HepG2 (cell line): ENCODE measurements around the gene STRIP1. TPM values are rescaled to one million over a fixed set of nuclear protein-coding genes. Genes with fewer than 3 reads are reported as not detected.

Source experiments
- AKAP8 ChIP-seq: sonication (generic); formaldehyde crosslinking; IDR thresholded peaks from 2 replicates; pipeline ENCODE4 v1.5.1; 2020; ENCODE audit warnings: mild to moderate bottlenecking, missing genetic modification reagents
- ATRX ChIP-seq: sonication (generic); formaldehyde crosslinking; IDR thresholded peaks from 2 replicates; pipeline ENCODE4 v1.4.0; 2020; ENCODE audit warnings: missing genetic modification reagents, borderline replicate concordance
- DPF2 ChIP-seq: sonication (generic); formaldehyde crosslinking; IDR thresholded peaks from 2 replicates; pipeline ENCODE4 v1.4.0; 2020; ENCODE audit warnings: mild to moderate bottlenecking, low read depth, missing genetic modification reagents, borderline replicate concordance
- EP300 ChIP-seq, 3 experiments: sonication (generic) in 1 of 3; formaldehyde crosslinking in 1 of 3; IDR thresholded peaks; 2 replicates each; pipeline versions ENCODE4 v1.5.1 to v1.6.1; 2011 to 2020; ENCODE audit warnings: low read depth in 2 of 3, low read length in 2 of 3, borderline replicate concordance in 1 of 3, improper control_type of control experiment in 1 of 3, mild to moderate bottlenecking in 1 of 3, missing genetic modification reagents in 1 of 3, moderate library complexity in 1 of 3
- HMG20A ChIP-seq: IDR thresholded peaks from 2 replicates; pipeline ENCODE4 v1.6.1; 2016; ENCODE audit warnings: borderline replicate concordance
- JUND ChIP-seq: sonication (generic); formaldehyde crosslinking; IDR thresholded peaks from 2 replicates; pipeline ENCODE4 v1.8.0; 2022; ENCODE audit warnings: mild to moderate bottlenecking, missing genetic modification reagents
- KAT8 ChIP-seq: IDR thresholded peaks from 2 replicates; pipeline ENCODE4 v1.6.1; 2016; ENCODE audit warnings: missing genetic modification reagents, missing compliant biosample characterization
- KLF12 ChIP-seq: sonication (generic); formaldehyde crosslinking; IDR thresholded peaks from 2 replicates; pipeline ENCODE4 v1.4.0; 2020; ENCODE audit warnings: missing genetic modification reagents, borderline replicate concordance
- KLF16 ChIP-seq, 2 experiments: sonication (generic) in 1 of 2; formaldehyde crosslinking in 1 of 2; IDR thresholded peaks; 2 replicates each; pipeline versions ENCODE4 v1.6.1 to v1.8.0; 2016 to 2023; ENCODE audit warnings: missing genetic modification reagents in 2 of 2, missing compliant biosample characterization in 1 of 2
- MED13 ChIP-seq: sonication (generic); formaldehyde crosslinking; IDR thresholded peaks from 2 replicates; pipeline ENCODE4 v1.5.0; 2020; ENCODE audit warnings: missing genetic modification reagents
- MEF2D ChIP-seq: sonication (generic); formaldehyde crosslinking; IDR thresholded peaks from 2 replicates; pipeline ENCODE4 v1.5.1; 2020; ENCODE audit warnings: mild to moderate bottlenecking, missing genetic modification reagents
- MEIS2 ChIP-seq: sonication (generic); formaldehyde crosslinking; IDR thresholded peaks from 2 replicates; pipeline ENCODE4 v1.9.0; 2021; ENCODE audit warnings: mild to moderate bottlenecking, missing genetic modification reagents
- NCOA2 ChIP-seq: sonication (generic); formaldehyde crosslinking; IDR thresholded peaks from 2 replicates; pipeline ENCODE4 v1.8.0; 2022; ENCODE audit warnings: inconsistent platforms
- NFYC ChIP-seq: IDR thresholded peaks from 2 replicates; pipeline ENCODE4 v1.6.1; 2016; ENCODE audit warnings: missing genetic modification reagents, missing compliant biosample characterization
- NR2F6 ChIP-seq, 2 experiments: IDR thresholded peaks; 2 replicates each; pipeline ENCODE4 v1.6.1; 2016; ENCODE audit warnings: antibody characterized with exemption in 1 of 2, mild to moderate bottlenecking in 1 of 2
- PHF21A ChIP-seq: sonication (generic); formaldehyde crosslinking; IDR thresholded peaks from 2 replicates; pipeline ENCODE4 v1.5.0; 2020; ENCODE audit warnings: mild to moderate bottlenecking, missing genetic modification reagents
- RARA ChIP-seq: IDR thresholded peaks from 2 replicates; pipeline ENCODE4 v1.6.1; 2016; ENCODE audit warnings: missing genetic modification reagents, missing compliant biosample characterization
- RFX5 ChIP-seq: IDR thresholded peaks from 2 replicates; pipeline ENCODE4 v1.6.1; 2011; ENCODE audit warnings: low read depth, low read length, improper control_type of control experiment
- THAP11 ChIP-seq: IDR thresholded peaks from 2 replicates; pipeline ENCODE4 v1.6.1; 2016; ENCODE audit warnings: missing biosample characterization, missing genetic modification reagents
- ZFP82 ChIP-seq: sonication (generic); formaldehyde crosslinking; IDR thresholded peaks from 2 replicates; pipeline ENCODE4 v1.5.1; 2020; ENCODE audit warnings: mild to moderate bottlenecking, missing genetic modification reagents, borderline replicate concordance
- ZNF563 ChIP-seq: sonication (generic); formaldehyde crosslinking; IDR thresholded peaks from 2 replicates; pipeline ENCODE4 v1.8.0; 2022; ENCODE audit warnings: mild to moderate bottlenecking, moderate library complexity, missing genetic modification reagents
- ZNF792 ChIP-seq: IDR thresholded peaks from 2 replicates; pipeline ENCODE4 v1.6.1; 2016
- polyA plus RNA-seq, 8 experiments: library from polyadenylated mRNA; depleted of rRNA in 3 of 8; stranded (reverse) in 7 of 8; unstranded in 1 of 8; fragments of >200 nt; fragmentation: Illumina TruSeq in 4 of 8; extraction: Trizol in 4 of 8; gene quantifications; 2 replicates each; pipeline versions ENCODE4 v1.2.1 to v1.2.3, GENCODE V29; 2011 to 2016; ENCODE audit warnings: low read depth in 4 of 8, missing spikeins in 1 of 8, mixed read lengths in 1 of 8; ENCODE audit not compliant: insufficient read depth in 1 of 8
- total RNA-seq, 5 experiments: library from RNA; depleted of rRNA; stranded (reverse); fragments of >200 nt; fragmentation: Illumina TruSeq; extraction: Trizol; gene quantifications; 2 replicates each; pipeline ENCODE4 v1.2.3, GENCODE V29; 2016; ENCODE audit warnings: low read depth in 1 of 5
- TF ChIP-seq, protein P1 (sequence below): sonication (generic); formaldehyde crosslinking; IDR thresholded peaks from 2 replicates; pipeline ENCODE4 v1.5.0; 2020; ENCODE audit warnings: mild to moderate bottlenecking, missing genetic modification reagents, borderline replicate concordance
- TF ChIP-seq, protein P2 (sequence below): IDR thresholded peaks from 2 replicates; pipeline ENCODE4 v1.6.1; 2016; ENCODE audit warnings: low read depth, borderline replicate concordance
- TF ChIP-seq, protein P3 (sequence below): sonication (generic); formaldehyde crosslinking; IDR thresholded peaks from 2 replicates; pipeline ENCODE4 v1.5.1; 2020; ENCODE audit warnings: missing genetic modification reagents, mild to moderate bottlenecking, borderline replicate concordance

STRIP1 gene
- total and polyA plus RNA-seq, 2 of the 13 experiments (the other 11 are each of a cell fraction or from before 2014, with no cell fraction given): 20.9 to 27.9 TPM

DNA sequence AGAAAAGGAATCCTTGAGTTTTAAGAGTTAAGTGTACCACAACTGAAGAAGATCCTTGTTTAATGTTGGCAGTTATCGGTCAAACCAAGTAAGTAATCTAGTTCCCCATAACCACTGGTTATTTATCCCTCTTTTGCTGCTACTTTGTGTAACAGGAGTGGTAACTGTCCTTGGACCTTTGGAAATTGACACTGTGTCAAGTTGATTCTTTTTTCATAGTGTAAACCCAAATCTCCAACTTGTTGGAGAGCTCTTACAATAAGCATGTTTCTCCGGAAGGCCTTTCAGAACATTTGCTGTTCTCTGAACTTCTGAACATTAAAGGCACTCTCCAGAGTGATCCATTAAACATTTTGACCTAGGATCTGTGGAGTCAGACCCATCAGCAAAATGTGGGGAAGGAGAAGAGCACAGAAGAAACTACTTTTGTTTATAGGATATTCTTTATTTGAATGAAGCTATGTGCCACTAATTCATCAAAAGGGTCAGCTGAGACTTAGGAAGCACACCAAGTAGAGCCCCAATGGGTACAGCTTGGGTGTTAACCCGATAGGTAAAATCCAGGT lies 46.0 kb upstream of the STRIP1 start (continued):
- no peak for TF ChIP-seq ATRX (CRISPR knock-in tag)
- peak in 1 of 2 experiments; percentile 59; a peak in 2 of 4 replicates for TF ChIP-seq EP300 (IDR thresholded peaks at IDR 0.05; ENCODE audit: low read depth in 2 of 2, low read length in 2 of 2)
- TF ChIP-seq EP300 (CRISPR knock-in tag; IDR thresholded peaks at IDR 0.05; ENCODE audit: borderline replicate concordance): no peak
- no peak for TF ChIP-seq ZFP82 (CRISPR knock-in tag)
- peak; percentile 41; the same call in 1 of the 2 replicates for TF ChIP-seq NR2F6 (IDR thresholded peaks at IDR 0.05)
- TF ChIP-seq NR2F6 (CRISPR knock-in tag; IDR thresholded peaks at IDR 0.05): peak; percentile 31; the same call in 1 of the 2 replicates
- peak; percentile 54; the same call in 1 of the 2 replicates for TF ChIP-seq RARA
- peak in 1 of 2 experiments; percentile 37; a peak in 1 of 4 replicates for TF ChIP-seq KLF16 (CRISPR knock-in tag; IDR thresholded peaks at IDR 0.05)
- no peak for TF ChIP-seq ZNF563 (CRISPR knock-in tag)
- TF ChIP-seq MED13 (CRISPR knock-in tag): no peak
- TF ChIP-seq, protein P1, sequence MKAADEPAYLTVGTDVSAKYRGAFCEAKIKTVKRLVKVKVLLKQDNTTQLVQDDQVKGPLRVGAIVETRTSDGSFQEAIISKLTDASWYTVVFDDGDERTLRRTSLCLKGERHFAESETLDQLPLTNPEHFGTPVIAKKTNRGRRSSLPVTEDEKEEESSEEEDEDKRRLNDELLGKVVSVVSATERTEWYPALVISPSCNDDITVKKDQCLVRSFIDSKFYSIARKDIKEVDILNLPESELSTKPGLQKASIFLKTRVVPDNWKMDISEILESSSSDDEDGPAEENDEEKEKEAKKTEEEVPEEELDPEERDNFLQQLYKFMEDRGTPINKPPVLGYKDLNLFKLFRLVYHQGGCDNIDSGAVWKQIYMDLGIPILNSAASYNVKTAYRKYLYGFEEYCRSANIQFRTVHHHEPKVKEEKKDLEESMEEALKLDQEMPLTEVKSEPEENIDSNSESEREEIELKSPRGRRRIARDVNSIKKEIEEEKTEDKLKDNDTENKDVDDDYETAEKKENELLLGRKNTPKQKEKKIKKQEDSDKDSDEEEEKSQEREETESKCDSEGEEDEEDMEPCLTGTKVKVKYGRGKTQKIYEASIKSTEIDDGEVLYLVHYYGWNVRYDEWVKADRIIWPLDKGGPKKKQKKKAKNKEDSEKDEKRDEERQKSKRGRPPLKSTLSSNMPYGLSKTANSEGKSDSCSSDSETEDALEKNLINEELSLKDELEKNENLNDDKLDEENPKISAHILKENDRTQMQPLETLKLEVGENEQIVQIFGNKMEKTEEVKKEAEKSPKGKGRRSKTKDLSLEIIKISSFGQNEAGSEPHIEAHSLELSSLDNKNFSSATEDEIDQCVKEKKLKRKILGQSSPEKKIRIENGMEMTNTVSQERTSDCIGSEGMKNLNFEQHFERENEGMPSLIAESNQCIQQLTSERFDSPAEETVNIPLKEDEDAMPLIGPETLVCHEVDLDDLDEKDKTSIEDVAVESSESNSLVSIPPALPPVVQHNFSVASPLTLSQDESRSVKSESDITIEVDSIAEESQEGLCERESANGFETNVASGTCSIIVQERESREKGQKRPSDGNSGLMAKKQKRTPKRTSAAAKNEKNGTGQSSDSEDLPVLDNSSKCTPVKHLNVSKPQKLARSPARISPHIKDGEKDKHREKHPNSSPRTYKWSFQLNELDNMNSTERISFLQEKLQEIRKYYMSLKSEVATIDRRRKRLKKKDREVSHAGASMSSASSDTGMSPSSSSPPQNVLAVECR: peak; percentile 19; the same call in 1 of the 2 replicates
- TF ChIP-seq RFX5: no peak
- TF ChIP-seq KLF12 (CRISPR knock-in tag): no peak
- no peak for TF ChIP-seq JUND
- peak; percentile 13; the same call in 1 of the 2 replicates for TF ChIP-seq THAP11 (CRISPR knock-in tag)
- TF ChIP-seq PHF21A (CRISPR knock-in tag): peak; percentile 47; the same call in 1 of the 2 replicates
- TF ChIP-seq, protein P2, sequence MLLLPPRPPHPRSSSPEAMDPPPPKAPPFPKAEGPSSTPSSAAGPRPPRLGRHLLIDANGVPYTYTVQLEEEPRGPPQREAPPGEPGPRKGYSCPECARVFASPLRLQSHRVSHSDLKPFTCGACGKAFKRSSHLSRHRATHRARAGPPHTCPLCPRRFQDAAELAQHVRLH (CRISPR knock-in tag): no peak
- peak; percentile 55 for TF ChIP-seq NCOA2 (CRISPR knock-in tag)
- peak; percentile 56; the same call in 1 of the 2 replicates for TF ChIP-seq MEF2D (CRISPR knock-in tag)
- TF ChIP-seq, protein P3, sequence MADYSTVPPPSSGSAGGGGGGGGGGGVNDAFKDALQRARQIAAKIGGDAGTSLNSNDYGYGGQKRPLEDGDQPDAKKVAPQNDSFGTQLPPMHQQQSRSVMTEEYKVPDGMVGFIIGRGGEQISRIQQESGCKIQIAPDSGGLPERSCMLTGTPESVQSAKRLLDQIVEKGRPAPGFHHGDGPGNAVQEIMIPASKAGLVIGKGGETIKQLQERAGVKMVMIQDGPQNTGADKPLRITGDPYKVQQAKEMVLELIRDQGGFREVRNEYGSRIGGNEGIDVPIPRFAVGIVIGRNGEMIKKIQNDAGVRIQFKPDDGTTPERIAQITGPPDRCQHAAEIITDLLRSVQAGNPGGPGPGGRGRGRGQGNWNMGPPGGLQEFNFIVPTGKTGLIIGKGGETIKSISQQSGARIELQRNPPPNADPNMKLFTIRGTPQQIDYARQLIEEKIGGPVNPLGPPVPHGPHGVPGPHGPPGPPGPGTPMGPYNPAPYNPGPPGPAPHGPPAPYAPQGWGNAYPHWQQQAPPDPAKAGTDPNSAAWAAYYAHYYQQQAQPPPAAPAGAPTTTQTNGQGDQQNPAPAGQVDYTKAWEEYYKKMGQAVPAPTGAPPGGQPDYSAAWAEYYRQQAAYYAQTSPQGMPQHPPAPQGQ (CRISPR knock-in tag): no peak
- TF ChIP-seq KAT8 (CRISPR knock-in tag): 0 out of 2 replicates have a peak, but pooled peaks have one; percentile 16
- TF ChIP-seq NFYC (CRISPR knock-in tag): no peak
- TF ChIP-seq DPF2 (CRISPR knock-in tag): peak; percentile 66; the same call in 1 of the 2 replicates
- no peak for TF ChIP-seq AKAP8 (CRISPR knock-in tag)
- TF ChIP-seq ZNF792 (CRISPR knock-in tag): no peak
- TF ChIP-seq HMG20A (CRISPR knock-in tag): peak; percentile 29; the same call in 1 of the 2 replicates
- TF ChIP-seq MEIS2 (CRISPR knock-in tag): no peak
